HG03558 (cell line): Measurements from ENCODE around the gene WBP1L.
"Not testable (repeated sequence)": the region's sequence is repeated elsewhere in the genome, so short reads cannot be mapped to it uniquely, and the experiment has no call there.

Experiments used
- ATAC-seq: cut with Tn5 transposase; IDR thresholded peaks from one replicate; pipeline ENCODE4 v1.9.1; 2021; ENCODE audit warnings: moderate number of reproducible peaks; ENCODE audit not compliant: unreplicated experiment; ENCODE audit errors: extremely low read depth

WBP1L gene

DNA sequence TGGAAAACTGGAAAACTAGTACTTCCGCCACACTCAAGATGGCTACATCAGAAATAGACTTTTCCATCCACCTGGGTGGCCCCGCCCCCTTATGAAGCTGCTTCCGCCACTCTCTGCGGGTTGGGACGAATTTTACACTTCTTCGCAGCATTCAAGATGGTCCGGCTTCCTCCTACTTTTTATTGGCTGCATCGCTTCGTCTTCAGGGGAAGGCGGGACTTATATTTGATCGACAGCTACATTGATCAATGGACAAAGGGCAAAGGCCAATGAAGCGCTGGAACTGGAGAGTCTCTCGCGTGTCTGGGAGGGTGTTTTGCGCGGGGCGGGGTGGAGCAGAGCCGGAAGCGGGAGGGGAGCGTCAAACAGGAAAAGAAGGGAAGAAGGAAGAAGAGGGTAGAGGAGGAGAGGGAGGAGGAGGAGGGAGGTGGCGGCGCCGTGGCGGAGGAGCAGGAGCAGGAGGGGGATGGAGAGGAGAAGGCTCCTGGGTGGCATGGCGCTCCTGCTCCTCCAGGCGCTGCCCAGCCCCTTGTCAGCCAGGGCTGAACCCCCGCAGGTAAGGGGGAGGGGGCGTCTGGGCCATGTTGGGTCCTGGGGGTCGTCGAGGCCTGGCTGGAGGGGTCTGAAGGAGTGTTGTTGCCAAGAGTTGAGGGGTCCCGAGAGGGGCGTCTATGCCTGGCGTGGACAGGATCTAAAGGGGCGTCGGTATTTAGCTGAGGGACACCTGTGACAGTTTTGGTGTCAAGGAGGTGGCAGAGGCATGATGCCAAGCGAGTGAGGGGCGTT, at the start of gene WBP1L:
WBP1L (plus strand) TSS at position 361 of the 786 bp plus-strand sequence; CDS start at position 467, 106 bp downstream.
- ATAC-seq, result peak; percentile 94

- ATAC-seq, result not testable (repeated sequence)
These were observed 48.3 kb upstream of the WBP1L start for GRCh38 chr10:102695401-102695800.

DNA sequence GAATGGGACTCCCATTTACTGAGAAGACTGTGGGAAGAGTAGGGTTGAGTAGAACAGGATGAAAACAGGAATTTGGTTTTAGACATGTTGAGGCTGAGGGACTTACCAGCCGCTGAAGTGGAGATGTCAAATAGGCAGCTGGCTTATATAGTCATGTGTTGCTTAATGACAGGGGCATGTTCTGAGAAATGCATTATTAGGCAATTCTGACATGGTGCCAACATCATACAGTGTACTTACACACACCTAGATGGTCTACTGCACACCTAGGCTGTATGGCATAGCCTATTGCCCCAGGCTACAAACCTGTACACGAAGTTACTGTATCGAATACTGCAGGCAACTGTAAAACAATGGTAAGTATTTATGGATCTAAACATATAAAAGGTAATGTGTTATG, 47.0 kb upstream of the WBP1L start:
- ATAC-seq, result no peak

GRCh38 chr10:102698894-102699293, 44.9 kb upstream of the WBP1L start:
- ATAC-seq, result no peak

DNA sequence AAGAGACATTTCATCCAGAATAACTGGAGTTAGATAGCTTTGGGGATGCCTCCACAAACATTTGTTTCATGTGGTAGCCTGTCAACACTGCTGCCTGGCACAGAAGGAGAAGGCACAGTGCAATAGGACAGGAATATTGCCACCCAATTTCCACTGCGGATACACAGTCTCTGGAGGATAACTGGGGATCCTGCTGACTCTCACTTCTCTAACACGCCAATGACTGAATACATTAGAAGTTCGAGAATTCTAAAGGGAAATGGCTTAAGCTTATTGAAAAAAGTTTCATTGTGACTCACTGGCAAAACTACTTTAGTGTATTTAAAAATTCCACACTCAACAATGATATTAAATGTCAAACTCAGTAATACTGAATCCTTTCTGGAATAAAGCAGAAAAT, 42.5 kb upstream of the WBP1L start:
- no peak for ATAC-seq

DNA sequence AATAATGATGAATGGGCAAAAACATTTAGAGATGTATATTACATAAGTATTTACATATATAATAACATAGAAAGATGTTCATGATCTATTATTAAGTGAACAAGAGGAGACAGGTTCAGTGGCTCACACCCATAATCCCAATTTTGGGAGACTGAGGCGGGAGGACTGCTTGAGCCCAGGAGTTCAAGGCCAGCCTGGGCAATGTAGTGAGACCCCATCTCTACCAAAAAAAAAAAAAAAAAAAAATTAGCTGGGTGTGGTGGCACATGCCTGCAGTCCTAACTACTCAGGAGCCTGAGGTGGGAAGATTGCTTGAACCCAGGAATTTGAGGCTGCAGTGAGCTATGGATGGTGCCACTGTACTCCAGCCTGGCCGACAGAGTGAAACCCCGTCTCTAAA, 42.0 kb upstream of the WBP1L start:
- ATAC-seq, result no peak

- no peak for ATAC-seq
These were observed 41.0 kb upstream of the WBP1L start for GRCh38 chr10:102702742-102703141.

DNA sequence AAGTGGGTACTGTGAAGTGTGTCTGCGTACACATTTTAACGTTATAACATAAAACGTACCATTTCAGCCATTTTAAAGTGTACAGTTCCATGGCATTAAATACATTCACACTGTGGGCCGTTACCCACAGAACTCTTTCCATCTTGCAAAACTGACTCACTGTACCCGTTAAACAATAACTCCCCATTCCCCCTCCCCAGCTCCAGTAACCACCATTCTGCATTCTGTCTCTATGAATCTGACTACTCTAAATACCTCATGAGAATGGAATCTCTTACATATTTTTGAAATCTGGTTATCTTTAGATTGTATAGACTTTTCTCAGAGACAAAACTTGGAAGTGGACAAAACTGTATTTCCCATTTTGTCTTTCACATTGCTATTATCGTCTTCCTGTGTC, 38.8 kb upstream of the WBP1L start:
- no peak for ATAC-seq

DNA sequence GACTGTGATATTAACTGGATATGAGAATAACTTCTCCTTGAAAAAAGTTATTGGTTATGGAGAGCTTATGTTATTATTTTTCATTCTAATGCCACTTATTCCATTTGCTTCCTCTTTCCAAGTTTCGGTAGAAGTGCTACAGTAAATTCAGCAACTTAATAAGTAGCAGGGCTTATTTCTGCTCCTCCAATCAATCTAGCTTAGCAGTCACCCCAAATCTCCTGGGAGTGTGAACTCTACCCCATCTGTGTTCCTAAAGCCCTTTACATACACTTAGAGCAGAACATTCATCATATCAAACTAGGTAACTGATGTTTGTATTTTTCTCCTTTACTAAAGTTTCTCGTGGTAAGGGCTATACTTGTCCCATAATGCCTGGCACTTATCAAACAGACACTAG, 38.2 kb upstream of the WBP1L start:
- no peak for ATAC-seq

DNA sequence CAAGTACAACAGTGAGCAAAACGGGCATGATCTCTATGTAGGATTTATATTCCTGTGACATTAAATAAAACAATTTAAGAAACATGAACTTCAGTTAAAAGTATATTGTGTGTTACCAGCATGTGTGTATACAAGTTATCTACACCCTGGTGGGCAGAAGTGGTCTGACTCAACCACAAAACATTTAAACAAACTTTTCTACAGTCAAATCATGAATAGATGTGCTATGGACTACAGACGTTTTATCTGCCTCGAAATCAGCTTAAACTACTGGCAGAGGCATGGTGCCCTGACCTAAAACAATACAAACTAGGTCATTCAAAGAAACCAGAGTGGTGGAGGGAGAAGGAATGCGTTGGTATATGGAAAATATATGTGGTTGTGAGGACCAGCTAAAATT, 33.1 kb upstream of the WBP1L start:
- no peak for ATAC-seq

DNA sequence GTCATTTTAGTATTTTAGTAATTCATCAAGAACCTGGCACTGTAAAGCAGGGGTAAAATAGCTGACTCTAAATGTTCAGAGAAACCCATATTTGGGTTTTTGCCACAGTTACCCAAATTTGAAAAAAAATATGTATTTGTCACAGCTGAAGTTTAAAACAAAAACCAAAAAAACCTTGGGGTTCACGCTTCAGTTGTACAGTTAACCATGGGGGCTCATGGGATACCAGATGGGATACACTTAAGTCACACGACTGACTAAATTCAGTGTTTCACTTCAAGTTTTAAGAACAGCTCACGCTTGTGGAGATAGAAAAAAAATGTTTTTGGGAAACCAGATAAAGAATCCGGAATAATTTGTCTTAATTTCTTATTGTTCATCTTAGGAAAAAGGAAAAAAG, 31.7 kb upstream of the WBP1L start:
- ATAC-seq, result no peak

- ATAC-seq, result no peak
These were observed 30.8 kb upstream of the WBP1L start for GRCh38 chr10:102712843-102713538.

DNA sequence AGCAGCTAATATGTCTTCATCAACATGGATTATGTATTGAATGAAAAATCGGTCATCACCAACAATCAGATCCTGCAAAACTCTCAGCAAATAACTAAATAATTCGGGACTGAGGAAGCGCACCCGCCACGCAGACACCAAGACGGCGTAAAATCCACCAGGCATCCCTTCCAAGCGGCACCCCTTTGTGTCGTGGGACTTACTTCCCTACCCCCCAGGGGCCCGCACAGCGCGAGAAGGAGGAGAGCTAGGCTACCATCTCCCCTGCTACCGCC, 30.3 kb upstream of the WBP1L start:
- peak; percentile 18 for ATAC-seq

DNA sequence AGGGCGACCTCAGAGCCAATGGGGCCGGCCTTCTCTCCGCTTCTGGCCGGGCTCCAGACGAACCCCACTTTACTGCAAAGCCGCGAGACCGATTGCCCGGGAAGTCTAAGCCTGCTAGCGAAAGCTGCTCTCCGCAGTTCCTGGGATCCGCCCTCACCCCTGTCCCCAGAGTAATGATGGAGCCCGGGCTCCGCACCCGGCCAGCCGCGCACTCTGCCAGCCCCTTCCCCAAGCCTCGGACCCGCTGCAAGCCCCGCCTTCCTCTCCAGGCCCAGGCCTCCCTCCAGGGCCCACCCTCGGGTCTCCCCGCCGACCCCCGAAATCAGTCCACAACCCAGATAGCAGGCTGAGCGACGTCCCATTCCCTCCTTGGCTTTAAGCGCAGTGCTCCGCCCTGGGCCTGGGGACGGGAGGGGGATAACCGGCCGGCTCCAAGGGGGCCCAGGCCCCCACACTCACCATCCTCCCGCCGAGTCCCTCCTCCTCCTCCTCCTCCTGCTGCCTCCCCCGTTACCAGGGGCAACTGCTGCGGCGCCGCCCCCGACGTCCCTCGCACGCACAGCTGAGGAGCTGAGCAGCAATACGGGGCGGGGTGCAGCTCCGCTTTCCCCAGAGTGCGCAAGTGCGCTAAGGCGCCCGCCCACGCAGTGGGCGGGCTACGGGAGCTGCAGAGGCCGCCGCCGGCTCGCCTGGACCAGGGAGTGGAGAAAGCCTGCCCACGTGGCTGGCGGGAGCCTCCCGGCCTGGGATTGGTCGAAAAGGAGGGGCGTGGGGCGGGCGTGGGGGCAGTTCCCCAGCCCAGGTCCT, 29.7 kb upstream of the WBP1L start, which contains the start of gene ARL3:
ARL3 (minus strand) TSS at position 584 of the 807 bp plus-strand sequence; CDS start at position 462, 122 bp downstream.
- peak; percentile 48 for ATAC-seq

- no peak for ATAC-seq
These were observed 28.9 kb upstream of the WBP1L start, which contains the start of gene SFXN2 for GRCh38 chr10:102714621-102715455. Gene SFXN2 (plus strand): TSS chr10:102714636. CDS start chr10:102726637, 12,001 bp downstream.

GRCh38 chr10:102715880-102716279, 27.9 kb upstream of the WBP1L start:
- no peak for ATAC-seq

GRCh38 chr10:102716900-102717565, 26.7 kb upstream of the WBP1L start:
- not testable (repeated sequence) for ATAC-seq

- ATAC-seq, result no peak
These were observed 25.5 kb upstream of the WBP1L start for GRCh38 chr10:102718220-102718619.

- ATAC-seq, result no peak
These were observed 23.4 kb upstream of the WBP1L start for GRCh38 chr10:102720337-102720736.
